WTC11 (cell line): ENCODE measurements around the gene MAMSTR. TPM values are rescaled to one million over a fixed set of nuclear protein-coding genes. Genes with fewer than 3 reads are reported as not detected.
A peak's percentile ranks its signal among the peaks of the same experiment; 100 is the strongest.
"Not testable (repeated sequence)": the region's sequence is repeated elsewhere in the genome, so short reads cannot be mapped to it uniquely, and the experiment has no call there.

ENCODE experiments used
- ATAC-seq: fragments of 200-7000 bp; cut with Tn5 transposase; 2 replicates; pipeline ENCODE4 v1.10.0; 2021; ENCODE audit warnings: mild to moderate bottlenecking, moderate library complexity
- CTCF ChIA-PET: fragments of 300-600 bp; sonication (Branson Sonifier 250); formaldehyde crosslinking; loops from one replicate; lab custom pipeline; 2021; ENCODE audit warnings: antibody characterized with exemption; lab: Charles Lee
- POLR2A ChIA-PET: fragments of 350-600 bp; sonication (Branson Sonifier 250); formaldehyde crosslinking; loops from one replicate; lab custom pipeline; 2021; ENCODE audit warnings: antibody characterized with exemption; lab: Charles Lee
- DNase-seq: peaks from one replicate; pipeline ENCODE4 v3.0.0; 2021; ENCODE audit warnings: low spot score
- H3K27ac Mint-ChIP-seq: 2 replicates; pipeline ENCODE4 v1.8.0; 2021; ENCODE audit warnings: mixed read lengths
- H3K27me3 Mint-ChIP-seq: 2 replicates; pipeline ENCODE4 v1.8.0; 2021; ENCODE audit warnings: low read depth, mild to moderate bottlenecking, moderate library complexity, mixed read lengths
- H3K36me3 Mint-ChIP-seq: 2 replicates; pipeline ENCODE4 v1.8.0; 2021; ENCODE audit warnings: mixed read lengths
- H3K4me1 Mint-ChIP-seq: 2 replicates; pipeline ENCODE4 v1.8.0; 2022; ENCODE audit warnings: mixed read lengths
- H3K4me3 Mint-ChIP-seq: 2 replicates; pipeline ENCODE4 v1.8.0; 2021; ENCODE audit warnings: mild to moderate bottlenecking, moderate library complexity, mixed read lengths
- H3K9me3 Mint-ChIP-seq: 2 replicates; pipeline ENCODE4 v1.8.0; 2021; ENCODE audit warnings: mixed read lengths
- ESRRA ChIP-seq: sonication (generic); formaldehyde crosslinking; IDR thresholded peaks from 2 replicates; pipeline ENCODE4 v1.8.1; 2022; ENCODE audit warnings: mild to moderate bottlenecking, missing genetic modification reagents, borderline replicate concordance
- GTF2I ChIP-seq: fragments of 250-450 bp; sonication (Bioruptor Pico); conservative IDR thresholded peaks from 2 replicates; pipeline ENCODE4 v1.4.0; 2021; ENCODE audit warnings: mild to moderate bottlenecking
- JUN ChIP-seq: sonication (generic); formaldehyde crosslinking; IDR thresholded peaks from 2 replicates; pipeline ENCODE4 v1.8.0; 2023; ENCODE audit warnings: mild to moderate bottlenecking, missing genetic modification reagents
- TCF7 ChIP-seq: sonication (generic); formaldehyde crosslinking; IDR thresholded peaks from 2 replicates; pipeline ENCODE4 v1.8.0; 2022; ENCODE audit warnings: mild to moderate bottlenecking, low read depth, missing genetic modification reagents, moderate library complexity
- total RNA-seq: library from RNA; stranded (reverse); gene quantifications from 3 replicates; pipeline ENCODE4 v1.2.3, GENCODE V29; 2021
- TF ChIP-seq, protein P1 (sequence below): sonication (generic); formaldehyde crosslinking; IDR thresholded peaks from 2 replicates; pipeline ENCODE4 v1.8.1; 2023; ENCODE audit warnings: mild to moderate bottlenecking, missing genetic modification reagents, borderline replicate concordance
- TF ChIP-seq, protein P2 (sequence below): fragments of 250-450 bp; sonication (Bioruptor Pico); IDR thresholded peaks from 2 replicates; pipeline ENCODE4 v1.9.0; 2021; ENCODE audit warnings: mild to moderate bottlenecking
- TF ChIP-seq, protein P3 (sequence below): sonication (generic); formaldehyde crosslinking; IDR thresholded peaks from 2 replicates; pipeline ENCODE4 v1.8.1; 2022; ENCODE audit warnings: low read depth, mild to moderate bottlenecking, moderate library complexity, missing genetic modification reagents, borderline replicate concordance
- TF ChIP-seq, protein P4 (sequence below): sonication (generic); formaldehyde crosslinking; IDR thresholded peaks from 2 replicates; pipeline ENCODE4 v1.8.0; 2022; ENCODE audit warnings: missing genetic modification reagents
- TF ChIP-seq, protein P5 (sequence below): fragments of 250-450 bp; sonication (Bioruptor Pico); IDR thresholded peaks from 2 replicates; pipeline ENCODE4 v1.9.0; 2021; ENCODE audit warnings: moderate library complexity, mild to moderate bottlenecking, inconsistent platforms, borderline replicate concordance
- TF ChIP-seq, protein P6 (sequence below): fragments of 200-600 bp; IDR thresholded peaks from 2 replicates; pipeline ENCODE4 v1.8.0; 2022; ENCODE audit warnings: antibody characterized with exemption
- TF ChIP-seq, protein P7 (sequence below): sonication (generic); formaldehyde crosslinking; IDR thresholded peaks from 2 replicates; pipeline ENCODE4 v1.8.0; 2023; ENCODE audit warnings: mild to moderate bottlenecking, missing genetic modification reagents

Gene MAMSTR
- total RNA-seq, 1 experiment from 2014 or later = 1.4 TPM

DNA sequence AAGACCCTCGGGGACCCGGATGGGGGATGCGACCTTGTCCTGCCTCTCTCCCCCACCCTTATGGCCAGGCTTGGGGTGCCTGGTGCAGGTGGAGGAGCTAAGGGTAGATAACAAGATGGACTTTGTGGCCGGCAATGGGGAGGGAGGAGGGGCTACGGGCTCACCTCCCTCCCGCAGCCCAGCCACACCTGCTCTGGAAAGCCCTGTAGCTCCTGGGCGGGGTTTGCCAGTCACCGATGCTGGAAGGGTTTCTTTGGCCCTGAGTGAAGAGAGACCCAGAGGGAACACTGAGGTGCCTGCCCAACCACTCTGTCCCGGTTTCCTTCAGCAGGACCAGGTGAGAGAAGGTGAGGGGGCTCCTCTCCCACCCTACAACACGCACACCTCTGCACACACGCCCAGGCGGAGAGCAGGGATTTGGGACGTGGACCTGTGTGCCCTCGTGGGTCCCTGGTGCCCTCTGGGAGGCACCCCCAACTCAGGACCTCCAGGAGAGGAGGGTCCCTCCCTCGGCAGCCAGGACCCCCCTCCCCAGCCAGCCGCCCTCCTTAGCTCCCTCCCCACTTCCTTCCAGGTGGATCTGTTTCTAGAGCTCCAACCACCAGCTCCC is 23.7 kb downstream of the MAMSTR start, which contains the start of gene FUT2 (continued):
- TF ChIP-seq JUN (CRISPR knock-in tag) (no peak), GTF2I (no peak), ESRRA (CRISPR knock-in tag) (no peak), TCF7 (no peak)
- TF ChIP-seq, protein P1, sequence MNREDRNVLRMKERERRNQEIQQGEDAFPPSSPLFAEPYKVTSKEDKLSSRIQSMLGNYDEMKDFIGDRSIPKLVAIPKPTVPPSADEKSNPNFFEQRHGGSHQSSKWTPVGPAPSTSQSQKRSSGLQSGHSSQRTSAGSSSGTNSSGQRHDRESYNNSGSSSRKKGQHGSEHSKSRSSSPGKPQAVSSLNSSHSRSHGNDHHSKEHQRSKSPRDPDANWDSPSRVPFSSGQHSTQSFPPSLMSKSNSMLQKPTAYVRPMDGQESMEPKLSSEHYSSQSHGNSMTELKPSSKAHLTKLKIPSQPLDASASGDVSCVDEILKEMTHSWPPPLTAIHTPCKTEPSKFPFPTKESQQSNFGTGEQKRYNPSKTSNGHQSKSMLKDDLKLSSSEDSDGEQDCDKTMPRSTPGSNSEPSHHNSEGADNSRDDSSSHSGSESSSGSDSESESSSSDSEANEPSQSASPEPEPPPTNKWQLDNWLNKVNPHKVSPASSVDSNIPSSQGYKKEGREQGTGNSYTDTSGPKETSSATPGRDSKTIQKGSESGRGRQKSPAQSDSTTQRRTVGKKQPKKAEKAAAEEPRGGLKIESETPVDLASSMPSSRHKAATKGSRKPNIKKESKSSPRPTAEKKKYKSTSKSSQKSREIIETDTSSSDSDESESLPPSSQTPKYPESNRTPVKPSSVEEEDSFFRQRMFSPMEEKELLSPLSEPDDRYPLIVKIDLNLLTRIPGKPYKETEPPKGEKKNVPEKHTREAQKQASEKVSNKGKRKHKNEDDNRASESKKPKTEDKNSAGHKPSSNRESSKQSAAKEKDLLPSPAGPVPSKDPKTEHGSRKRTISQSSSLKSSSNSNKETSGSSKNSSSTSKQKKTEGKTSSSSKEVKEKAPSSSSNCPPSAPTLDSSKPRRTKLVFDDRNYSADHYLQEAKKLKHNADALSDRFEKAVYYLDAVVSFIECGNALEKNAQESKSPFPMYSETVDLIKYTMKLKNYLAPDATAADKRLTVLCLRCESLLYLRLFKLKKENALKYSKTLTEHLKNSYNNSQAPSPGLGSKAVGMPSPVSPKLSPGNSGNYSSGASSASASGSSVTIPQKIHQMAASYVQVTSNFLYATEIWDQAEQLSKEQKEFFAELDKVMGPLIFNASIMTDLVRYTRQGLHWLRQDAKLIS = no peak
- TF ChIP-seq, protein P2, sequence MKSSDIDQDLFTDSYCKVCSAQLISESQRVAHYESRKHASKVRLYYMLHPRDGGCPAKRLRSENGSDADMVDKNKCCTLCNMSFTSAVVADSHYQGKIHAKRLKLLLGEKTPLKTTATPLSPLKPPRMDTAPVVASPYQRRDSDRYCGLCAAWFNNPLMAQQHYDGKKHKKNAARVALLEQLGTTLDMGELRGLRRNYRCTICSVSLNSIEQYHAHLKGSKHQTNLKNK = no peak
- TF ChIP-seq, protein P3, sequence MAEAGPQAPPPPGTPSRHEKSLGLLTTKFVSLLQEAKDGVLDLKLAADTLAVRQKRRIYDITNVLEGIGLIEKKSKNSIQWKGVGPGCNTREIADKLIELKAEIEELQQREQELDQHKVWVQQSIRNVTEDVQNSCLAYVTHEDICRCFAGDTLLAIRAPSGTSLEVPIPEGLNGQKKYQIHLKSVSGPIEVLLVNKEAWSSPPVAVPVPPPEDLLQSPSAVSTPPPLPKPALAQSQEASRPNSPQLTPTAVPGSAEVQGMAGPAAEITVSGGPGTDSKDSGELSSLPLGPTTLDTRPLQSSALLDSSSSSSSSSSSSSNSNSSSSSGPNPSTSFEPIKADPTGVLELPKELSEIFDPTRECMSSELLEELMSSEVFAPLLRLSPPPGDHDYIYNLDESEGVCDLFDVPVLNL (CRISPR knock-in tag) = no peak
- TF ChIP-seq, protein P4, sequence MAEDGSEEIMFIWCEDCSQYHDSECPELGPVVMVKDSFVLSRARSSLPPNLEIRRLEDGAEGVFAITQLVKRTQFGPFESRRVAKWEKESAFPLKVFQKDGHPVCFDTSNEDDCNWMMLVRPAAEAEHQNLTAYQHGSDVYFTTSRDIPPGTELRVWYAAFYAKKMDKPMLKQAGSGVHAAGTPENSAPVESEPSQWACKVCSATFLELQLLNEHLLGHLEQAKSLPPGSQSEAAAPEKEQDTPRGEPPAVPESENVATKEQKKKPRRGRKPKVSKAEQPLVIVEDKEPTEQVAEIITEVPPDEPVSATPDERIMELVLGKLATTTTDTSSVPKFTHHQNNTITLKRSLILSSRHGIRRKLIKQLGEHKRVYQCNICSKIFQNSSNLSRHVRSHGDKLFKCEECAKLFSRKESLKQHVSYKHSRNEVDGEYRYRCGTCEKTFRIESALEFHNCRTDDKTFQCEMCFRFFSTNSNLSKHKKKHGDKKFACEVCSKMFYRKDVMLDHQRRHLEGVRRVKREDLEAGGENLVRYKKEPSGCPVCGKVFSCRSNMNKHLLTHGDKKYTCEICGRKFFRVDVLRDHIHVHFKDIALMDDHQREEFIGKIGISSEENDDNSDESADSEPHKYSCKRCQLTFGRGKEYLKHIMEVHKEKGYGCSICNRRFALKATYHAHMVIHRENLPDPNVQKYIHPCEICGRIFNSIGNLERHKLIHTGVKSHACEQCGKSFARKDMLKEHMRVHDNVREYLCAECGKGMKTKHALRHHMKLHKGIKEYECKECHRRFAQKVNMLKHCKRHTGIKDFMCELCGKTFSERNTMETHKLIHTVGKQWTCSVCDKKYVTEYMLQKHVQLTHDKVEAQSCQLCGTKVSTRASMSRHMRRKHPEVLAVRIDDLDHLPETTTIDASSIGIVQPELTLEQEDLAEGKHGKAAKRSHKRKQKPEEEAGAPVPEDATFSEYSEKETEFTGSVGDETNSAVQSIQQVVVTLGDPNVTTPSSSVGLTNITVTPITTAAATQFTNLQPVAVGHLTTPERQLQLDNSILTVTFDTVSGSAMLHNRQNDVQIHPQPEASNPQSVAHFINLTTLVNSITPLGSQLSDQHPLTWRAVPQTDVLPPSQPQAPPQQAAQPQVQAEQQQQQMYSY (CRISPR knock-in tag) = 0 out of 2 replicates have a peak, but pooled peaks have one; percentile 12
- TF ChIP-seq, protein P5, sequence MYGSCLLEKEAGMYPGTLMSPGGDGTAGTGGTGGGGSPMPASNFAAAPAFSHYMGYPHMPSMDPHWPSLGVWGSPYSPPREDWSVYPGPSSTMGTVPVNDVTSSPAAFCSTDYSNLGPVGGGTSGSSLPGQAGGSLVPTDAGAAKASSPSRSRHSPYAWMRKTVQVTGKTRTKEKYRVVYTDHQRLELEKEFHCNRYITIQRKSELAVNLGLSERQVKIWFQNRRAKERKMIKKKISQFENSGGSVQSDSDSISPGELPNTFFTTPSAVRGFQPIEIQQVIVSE (CRISPR knock-in tag) = no peak
- TF ChIP-seq, protein P6, sequence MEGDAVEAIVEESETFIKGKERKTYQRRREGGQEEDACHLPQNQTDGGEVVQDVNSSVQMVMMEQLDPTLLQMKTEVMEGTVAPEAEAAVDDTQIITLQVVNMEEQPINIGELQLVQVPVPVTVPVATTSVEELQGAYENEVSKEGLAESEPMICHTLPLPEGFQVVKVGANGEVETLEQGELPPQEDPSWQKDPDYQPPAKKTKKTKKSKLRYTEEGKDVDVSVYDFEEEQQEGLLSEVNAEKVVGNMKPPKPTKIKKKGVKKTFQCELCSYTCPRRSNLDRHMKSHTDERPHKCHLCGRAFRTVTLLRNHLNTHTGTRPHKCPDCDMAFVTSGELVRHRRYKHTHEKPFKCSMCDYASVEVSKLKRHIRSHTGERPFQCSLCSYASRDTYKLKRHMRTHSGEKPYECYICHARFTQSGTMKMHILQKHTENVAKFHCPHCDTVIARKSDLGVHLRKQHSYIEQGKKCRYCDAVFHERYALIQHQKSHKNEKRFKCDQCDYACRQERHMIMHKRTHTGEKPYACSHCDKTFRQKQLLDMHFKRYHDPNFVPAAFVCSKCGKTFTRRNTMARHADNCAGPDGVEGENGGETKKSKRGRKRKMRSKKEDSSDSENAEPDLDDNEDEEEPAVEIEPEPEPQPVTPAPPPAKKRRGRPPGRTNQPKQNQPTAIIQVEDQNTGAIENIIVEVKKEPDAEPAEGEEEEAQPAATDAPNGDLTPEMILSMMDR = no peak
- TF ChIP-seq, protein P7, sequence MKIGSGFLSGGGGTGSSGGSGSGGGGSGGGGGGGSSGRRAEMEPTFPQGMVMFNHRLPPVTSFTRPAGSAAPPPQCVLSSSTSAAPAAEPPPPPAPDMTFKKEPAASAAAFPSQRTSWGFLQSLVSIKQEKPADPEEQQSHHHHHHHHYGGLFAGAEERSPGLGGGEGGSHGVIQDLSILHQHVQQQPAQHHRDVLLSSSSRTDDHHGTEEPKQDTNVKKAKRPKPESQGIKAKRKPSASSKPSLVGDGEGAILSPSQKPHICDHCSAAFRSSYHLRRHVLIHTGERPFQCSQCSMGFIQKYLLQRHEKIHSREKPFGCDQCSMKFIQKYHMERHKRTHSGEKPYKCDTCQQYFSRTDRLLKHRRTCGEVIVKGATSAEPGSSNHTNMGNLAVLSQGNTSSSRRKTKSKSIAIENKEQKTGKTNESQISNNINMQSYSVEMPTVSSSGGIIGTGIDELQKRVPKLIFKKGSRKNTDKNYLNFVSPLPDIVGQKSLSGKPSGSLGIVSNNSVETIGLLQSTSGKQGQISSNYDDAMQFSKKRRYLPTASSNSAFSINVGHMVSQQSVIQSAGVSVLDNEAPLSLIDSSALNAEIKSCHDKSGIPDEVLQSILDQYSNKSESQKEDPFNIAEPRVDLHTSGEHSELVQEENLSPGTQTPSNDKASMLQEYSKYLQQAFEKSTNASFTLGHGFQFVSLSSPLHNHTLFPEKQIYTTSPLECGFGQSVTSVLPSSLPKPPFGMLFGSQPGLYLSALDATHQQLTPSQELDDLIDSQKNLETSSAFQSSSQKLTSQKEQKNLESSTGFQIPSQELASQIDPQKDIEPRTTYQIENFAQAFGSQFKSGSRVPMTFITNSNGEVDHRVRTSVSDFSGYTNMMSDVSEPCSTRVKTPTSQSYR = no peak

DNA sequence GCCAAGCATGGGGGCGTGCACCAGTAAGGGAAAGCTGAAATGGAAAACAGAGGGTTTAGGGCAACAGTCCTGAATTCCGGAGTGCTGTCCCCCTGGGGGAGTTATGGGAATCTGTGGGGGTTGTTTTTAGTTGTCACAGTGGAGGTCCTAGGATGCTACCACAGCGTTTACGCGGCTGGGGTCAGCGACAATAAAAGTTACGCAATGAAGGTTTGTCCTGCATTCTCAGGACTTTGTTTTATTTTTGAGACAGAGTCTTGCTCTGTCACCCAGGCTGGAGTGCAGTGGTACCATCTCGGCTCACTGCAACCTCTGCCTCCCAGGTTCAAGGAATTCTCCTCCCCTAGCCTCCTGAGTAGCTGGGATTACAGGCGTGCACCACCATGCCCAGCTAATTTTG is 25.9 kb downstream of the MAMSTR start:
- H3K4me1 Mint-ChIP-seq, H3K36me3 Mint-ChIP-seq, H3K27me3 Mint-ChIP-seq, H3K27ac Mint-ChIP-seq, H3K9me3 Mint-ChIP-seq, POLR2A ChIA-PET, DNase-seq, H3K4me3 Mint-ChIP-seq, ATAC-seq: not testable (repeated sequence)
- CTCF ChIA-PET = interaction anchor here (0.9 to 1.4 kb wide), 2 partner anchors 18 to 19 kb away, joined by 3 to 4 read pairs; no protein-coding TSS in a partner anchor
